ENCODE data around the gene WNT5B.

GRCh38 chr12:1614360-1614759, 14.7 kb upstream of the WNT5B start:
- no peak for TF ChIP-seq NR3C1 (CRISPR knock-in tag; IDR thresholded peaks at IDR 0.05)
- TF ChIP-seq, protein P1, sequence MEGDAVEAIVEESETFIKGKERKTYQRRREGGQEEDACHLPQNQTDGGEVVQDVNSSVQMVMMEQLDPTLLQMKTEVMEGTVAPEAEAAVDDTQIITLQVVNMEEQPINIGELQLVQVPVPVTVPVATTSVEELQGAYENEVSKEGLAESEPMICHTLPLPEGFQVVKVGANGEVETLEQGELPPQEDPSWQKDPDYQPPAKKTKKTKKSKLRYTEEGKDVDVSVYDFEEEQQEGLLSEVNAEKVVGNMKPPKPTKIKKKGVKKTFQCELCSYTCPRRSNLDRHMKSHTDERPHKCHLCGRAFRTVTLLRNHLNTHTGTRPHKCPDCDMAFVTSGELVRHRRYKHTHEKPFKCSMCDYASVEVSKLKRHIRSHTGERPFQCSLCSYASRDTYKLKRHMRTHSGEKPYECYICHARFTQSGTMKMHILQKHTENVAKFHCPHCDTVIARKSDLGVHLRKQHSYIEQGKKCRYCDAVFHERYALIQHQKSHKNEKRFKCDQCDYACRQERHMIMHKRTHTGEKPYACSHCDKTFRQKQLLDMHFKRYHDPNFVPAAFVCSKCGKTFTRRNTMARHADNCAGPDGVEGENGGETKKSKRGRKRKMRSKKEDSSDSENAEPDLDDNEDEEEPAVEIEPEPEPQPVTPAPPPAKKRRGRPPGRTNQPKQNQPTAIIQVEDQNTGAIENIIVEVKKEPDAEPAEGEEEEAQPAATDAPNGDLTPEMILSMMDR (IDR thresholded peaks at IDR 0.05 in 2 of 3, conservative IDR thresholded peaks at IDR 0.05 in 1 of 3; ENCODE audit: insufficient read depth in 2 of 3, low read depth in 1 of 3, low read length in 3 of 3) = no peak
- TF ChIP-seq ZNF121 (CRISPR knock-in tag; conservative IDR thresholded peaks at IDR 0.05) = no peak

All from K562 (cell line).